H1 (cell line): ENCODE measurements around the gene PSMD3. TPM values are rescaled to one million over a fixed set of nuclear protein-coding genes. Genes with fewer than 3 reads are reported as not detected.

Source experiments
- CTCF ChIA-PET: fragments of 300-600 bp; sonication (Branson Sonifier 250); formaldehyde crosslinking; loops from one replicate; lab custom pipeline; 2021; ENCODE audit not compliant: partially characterized antibody; lab: Charles Lee
- POLR2A ChIA-PET: fragments of 300-600 bp; sonication (Branson Sonifier 250); formaldehyde crosslinking; loops from one replicate; lab custom pipeline; 2021; ENCODE audit warnings: inconsistent platforms; ENCODE audit not compliant: partially characterized antibody; lab: Charles Lee
- DNase-seq, 2 experiments: peaks; one replicate each; pipeline versions ENCODE4 v3.0.0 to v3.0.0-alpha.2; 2010 to 2022; ENCODE audit warnings: low spot score in 2 of 2, low read depth in 1 of 2, mixed read lengths in 1 of 2
- FAIRE-seq: peaks from 2 replicates; lab custom pipeline; 2011; peaks lifted over from hg19 to GRCh38; lab: Jason Lieb, UNC
- H2AFZ ChIP-seq: 2 replicates; pipeline ENCODE4 v1.8.1; 2012; ENCODE audit warnings: low read length, inconsistent platforms
- H2AK5ac ChIP-seq: 2 replicates; pipeline ENCODE4 v1.6.1; 2013; ENCODE audit warnings: low read depth, low read length
- H2BK120ac ChIP-seq: replicated peaks from 2 replicates; pipeline ENCODE3; 2013; ENCODE audit warnings: low read depth, low read length, inconsistent platforms
- H2BK12ac ChIP-seq: 2 replicates; pipeline ENCODE4 v1.6.1; 2013; ENCODE audit warnings: low read depth, low read length
- H2BK15ac ChIP-seq: 2 replicates; pipeline ENCODE4 v1.6.1; 2013; ENCODE audit warnings: low read length
- H2BK20ac ChIP-seq: 2 replicates; pipeline ENCODE4 v1.6.1; 2013; ENCODE audit warnings: low read length
- H2BK5ac ChIP-seq: 2 replicates; pipeline ENCODE4 v1.6.1; 2013; ENCODE audit warnings: low read depth, low read length
- H3K14ac ChIP-seq: 2 replicates; pipeline ENCODE4 v1.6.1; 2013; ENCODE audit warnings: inconsistent platforms; ENCODE audit not compliant: insufficient read length
- H3K18ac ChIP-seq: 2 replicates; pipeline ENCODE4 v1.6.1; 2013; ENCODE audit warnings: low read length; ENCODE audit errors: extremely low read depth
- H3K23ac ChIP-seq: 2 replicates; pipeline ENCODE4 v1.6.1; 2013; ENCODE audit warnings: inconsistent platforms; ENCODE audit not compliant: insufficient read length
- H3K23me2 ChIP-seq: 2 replicates; pipeline ENCODE4 v1.6.1; 2013; ENCODE audit warnings: low read depth, low read length
- H3K27ac ChIP-seq: 2 replicates; pipeline ENCODE4 v1.6.1; 2011; ENCODE audit warnings: low read depth, low read length, inconsistent platforms
- H3K27me3 ChIP-seq, 4 experiments: replicated peaks in 1 of 4; 1 replicate in 1 of 4; 2 replicates in 3 of 4; pipeline versions ENCODE4 v1.6.1 to v1.8.1; 2011 to 2013; ENCODE audit warnings: low read length in 3 of 4, mild to moderate bottlenecking in 3 of 4, inconsistent platforms in 2 of 4, mixed read lengths in 2 of 4, moderate library complexity in 1 of 4; ENCODE audit not compliant: control insufficient read depth in 3 of 4, insufficient read depth in 3 of 4; ENCODE audit errors: extremely low read depth in 1 of 4
- H3K36me3 ChIP-seq, 4 experiments: 2 replicates each; pipeline versions ENCODE4 v1.6.1 to v1.8.1; 2011 to 2013; ENCODE audit warnings: mild to moderate bottlenecking in 4 of 4, low read length in 3 of 4, moderate library complexity in 2 of 4, control low read depth in 1 of 4, inconsistent platforms in 1 of 4; ENCODE audit not compliant: insufficient read depth in 4 of 4, control insufficient read depth in 2 of 4
- H3K4ac ChIP-seq: replicated peaks from 2 replicates; pipeline ENCODE3; 2013; ENCODE audit warnings: low read length, low read depth, mixed read lengths, inconsistent platforms; ENCODE audit not compliant: insufficient read length
- H3K4me1 ChIP-seq, 4 experiments: replicated peaks in 1 of 4; 1 replicate in 1 of 4; 2 replicates in 3 of 4; pipeline versions ENCODE4 v1.6.1 to v1.8.1; 2011 to 2013; ENCODE audit warnings: low read length in 3 of 4, inconsistent platforms in 2 of 4, mixed read lengths in 1 of 4; ENCODE audit not compliant: insufficient read depth in 4 of 4, control insufficient read depth in 3 of 4
- H3K4me2 ChIP-seq, 2 experiments: 2 replicates each; pipeline versions ENCODE4 v1.6.1 to v1.8.1; 2011 to 2013; ENCODE audit warnings: low read depth in 2 of 2, low read length in 2 of 2, control low read depth in 1 of 2, inconsistent platforms in 1 of 2, mild to moderate bottlenecking in 1 of 2; ENCODE audit not compliant: insufficient read depth in 1 of 2
- H3K4me3 ChIP-seq, 4 experiments: fragments of 200-600, 300-600 bp in 1 of 4; sonication (generic), shearing (Covaris generic), sonication (Bioruptor Twin) in 1 of 4; 2 replicates each; pipeline versions ENCODE4 v1.5.1 to v1.8.1; 2011 to 2016; ENCODE audit warnings: low read length in 4 of 4, low read depth in 3 of 4, control low read depth in 2 of 4, inconsistent platforms in 2 of 4, mild to moderate bottlenecking in 2 of 4, mixed read lengths in 1 of 4, moderate library complexity in 1 of 4; ENCODE audit not compliant: insufficient read depth in 2 of 4; ENCODE audit errors: extremely low read depth in 1 of 4
- H3K56ac ChIP-seq: replicated peaks from 2 replicates; pipeline ENCODE3; 2013; ENCODE audit warnings: low read depth, mild to moderate bottlenecking, mixed read lengths, low read length, inconsistent platforms; ENCODE audit not compliant: insufficient read length
- H3K79me1 ChIP-seq: 2 replicates; pipeline ENCODE4 v1.6.1; 2013; ENCODE audit warnings: low read depth, low read length, control low read depth
- H3K79me2 ChIP-seq, 2 experiments: 2 replicates each; pipeline versions ENCODE4 v1.6.1 to v1.8.1; 2012 to 2013; ENCODE audit warnings: low read length in 2 of 2, mild to moderate bottlenecking in 2 of 2, inconsistent platforms in 1 of 2; ENCODE audit not compliant: insufficient read depth in 2 of 2, control insufficient read depth in 1 of 2
- H3K9ac ChIP-seq, 4 experiments: replicated peaks in 1 of 4; 1 replicate in 1 of 4; 2 replicates in 3 of 4; pipeline versions ENCODE4 v1.6.1 to v1.8.1; 2011 to 2013; ENCODE audit warnings: low read depth in 3 of 4, low read length in 3 of 4, control low read depth in 2 of 4, mild to moderate bottlenecking in 2 of 4, moderate library complexity in 2 of 4, inconsistent platforms in 1 of 4; ENCODE audit errors: extremely low read depth in 1 of 4
- H3K9me3 ChIP-seq, 2 experiments: 2 replicates each; pipeline versions ENCODE4 v1.6.1 to v1.8.1; 2012 to 2013; ENCODE audit warnings: mild to moderate bottlenecking in 2 of 2, moderate library complexity in 2 of 2, control low read depth in 1 of 2, inconsistent platforms in 1 of 2, low read depth in 1 of 2, low read length in 1 of 2, mixed read lengths in 1 of 2; ENCODE audit not compliant: insufficient read depth in 2 of 2
- H4K20me1 ChIP-seq, 2 experiments: replicated peaks in 1 of 2; 2 replicates each; pipeline versions ENCODE3 to v1.8.1; 2011 to 2013; ENCODE audit warnings: inconsistent platforms in 2 of 2, low read length in 2 of 2, mild to moderate bottlenecking in 1 of 2; ENCODE audit not compliant: insufficient read depth in 2 of 2, control insufficient read depth in 1 of 2
- H4K5ac ChIP-seq: 2 replicates; pipeline ENCODE4 v1.6.1; 2013; ENCODE audit warnings: low read length, low read depth, mixed read lengths, inconsistent platforms; ENCODE audit not compliant: insufficient read length
- H4K8ac ChIP-seq: 2 replicates; pipeline ENCODE4 v1.8.0; 2013; ENCODE audit warnings: mild to moderate bottlenecking, moderate library complexity, low read length, inconsistent platforms; ENCODE audit not compliant: insufficient read depth; ENCODE audit errors: extremely low read depth
- H4K91ac ChIP-seq: replicated peaks from 2 replicates; pipeline ENCODE3; 2013; ENCODE audit warnings: low read length, mixed read lengths, inconsistent platforms; ENCODE audit not compliant: insufficient read length
- TAF1 ChIP-seq: IDR thresholded peaks from 2 replicates; pipeline ENCODE4 v1.6.1; 2011; ENCODE audit warnings: mild to moderate bottlenecking, low read depth, low read length
- WGBS, 2 experiments: shearing (Covaris generic) in 1 of 2; methylation state at CpG; one replicate each; pipeline versions ENCODE4 v1.1.6 to v1.1.7; 2013 to 2015; ENCODE audit warnings: low lambda C conversion rate in 2 of 2, mixed read lengths in 2 of 2, inconsistent platforms in 1 of 2, low coverage in 1 of 2, missing lambda C conversion rate in 1 of 2; ENCODE audit not compliant: insufficient replicate concordance in 2 of 2, insufficient coverage in 1 of 2, insufficient read length in 1 of 2; ENCODE audit errors: extremely low coverage in 1 of 2, missing lambda C conversion rate in 1 of 2; 5-methylcytosine and 5-hydroxymethylcytosine counted together
- polyA plus RNA-seq, 7 experiments: library from polyadenylated mRNA; depleted of rRNA in 3 of 7; stranded (reverse) in 5 of 7; unstranded in 2 of 7; fragments of >200 nt in 5 of 7; fragments of 200-250 nt in 2 of 7; gene quantifications; 1 replicate in 5 of 7; 2 replicates in 1 of 7; 4 replicates in 1 of 7; pipeline versions ENCODE4 v1.2.1 to v1.2.3, GENCODE V29; 2011 to 2013; ENCODE audit warnings: missing spikeins in 2 of 7, mixed read lengths in 2 of 7
- total RNA-seq: library from RNA; stranded (reverse); fragmentation: NEBNext Ultra II Directional; extraction: Animal tissue kit (Norgen Biotek cat#: 25700); gene quantifications from 2 replicates; pipeline ENCODE4 v1.2.1, GENCODE V29; 2021

The PSMD3 gene
- total and polyA plus RNA-seq, 2 of the 8 experiments (the other 6 are each of a cell fraction or from before 2014, with no cell fraction given): 151 to 198 TPM

DNA sequence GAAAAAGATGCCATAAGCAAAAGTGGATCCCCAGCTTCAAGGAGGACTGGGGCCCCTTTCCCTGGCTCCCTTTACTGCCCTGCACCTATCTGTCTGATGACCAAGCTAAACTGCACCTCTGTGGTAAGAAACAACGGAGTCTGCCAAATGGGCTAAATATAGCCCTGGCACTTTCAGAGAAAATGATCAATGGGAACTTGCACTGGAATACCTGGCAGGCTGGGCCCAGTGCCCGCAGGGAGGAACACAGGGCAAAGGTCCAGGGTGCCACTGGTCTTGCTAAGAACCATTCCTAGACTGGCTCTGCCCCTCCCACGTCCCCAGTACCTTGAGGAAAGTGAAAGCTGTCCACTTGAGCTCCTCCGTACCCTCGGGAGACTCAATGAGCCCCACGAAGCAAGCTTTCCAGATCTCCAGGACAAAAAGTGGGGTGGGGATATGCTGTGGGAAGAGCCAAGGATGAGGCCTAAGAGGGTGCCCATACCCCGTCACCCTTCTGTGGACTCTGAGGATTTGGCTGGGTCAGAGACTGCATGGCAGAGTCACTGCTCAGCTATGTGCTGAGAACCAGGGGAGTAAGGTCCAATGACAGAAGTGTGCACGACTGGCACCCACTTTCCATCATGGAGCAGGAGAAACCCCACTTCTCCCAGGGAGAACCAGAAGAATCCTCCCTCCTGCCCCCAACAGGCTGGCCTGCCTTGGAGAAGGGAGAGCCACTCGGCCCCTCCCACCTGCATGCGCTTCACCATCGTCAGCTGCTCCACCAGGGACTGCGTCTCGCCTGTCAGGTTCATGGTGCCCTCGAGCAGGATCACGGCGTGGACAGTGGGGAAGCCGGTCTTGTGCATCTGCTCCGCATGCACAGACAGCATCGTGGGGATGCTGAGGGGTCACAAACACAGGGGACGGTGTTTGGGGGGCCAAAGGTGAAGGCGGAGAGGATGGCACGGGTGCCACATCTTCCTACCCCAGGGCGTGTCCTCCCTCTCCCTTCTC, 52.0 kb downstream of the PSMD3 start:
- no peak overlapping the region for H4K5ac ChIP-seq
- no peak overlapping the region for H2BK20ac ChIP-seq
- DNase-seq: no peak
- H4K8ac ChIP-seq: peak overlapping the region; percentile 14; the same call in 1 of the 2 replicates
- peaks cover 0 to 6% (median 1%) of the 10 kb centered on the region in 4 experiments; a peak in 4 of 7 replicates for H3K4me1 ChIP-seq
- no peak overlapping the region for H4K91ac ChIP-seq
- no peaks in the 10 kb centered on the region for H3K9me3 ChIP-seq
- no peak overlapping the region for H2BK15ac ChIP-seq
- no peak overlapping the region for H3K4me3 ChIP-seq
- TF ChIP-seq TAF1: no peak
- TF ChIP-seq, all 59 proteins: peak for 0
- FAIRE-seq: no peak
- Histone ChIP-seq H4K20me1 (peaks cover 0 to 5% of the 10 kb centered on the region in 2 experiments), H2BK5ac (no peak overlapping the region), H3K14ac (no peak overlapping the region), H3K79me2 (no peaks in the 10 kb centered on the region), H3K27me3 (no peaks in the 10 kb centered on the region), H3K79me1 (no peaks in the 10 kb centered on the region), H2BK12ac (no peak overlapping the region), H3K56ac (no peak overlapping the region), H3K18ac (no peak overlapping the region), H2AFZ (no peak overlapping the region), H3K9ac (no peak overlapping the region), H3K4ac (no peak overlapping the region), H2BK120ac (no peak overlapping the region), H3K27ac (no peak overlapping the region), H3K23me2 (no peaks in the 10 kb centered on the region), H3K23ac (no peak overlapping the region), H3K36me3 (peaks cover 11 to 38% (median 20%) of the 10 kb centered on the region in 4 experiments), H2AK5ac (no peak overlapping the region), H3K4me2 (no peak overlapping the region)
- WGBS, 2 experiments: 91% methylated on average over 23 of the region's 23 CpGs; no CpG with 5 or more reads in 1 of the 2 experiments
- POLR2A ChIA-PET: interaction anchor here (0.8 to 2.6 kb wide), 4 partner anchors 10 to 21 kb away, joined by 3 to 6 read pairs (median 3); partner anchors contain the start of gene MED24
- CTCF ChIA-PET: interaction anchor here (0.6 to 29.7 kb wide), 10 partner anchors 11 to 135 kb away, joined by 3 to 876 read pairs (median 4); partner anchors contain the start of genes CSF3, MED24 and THRA
